Measurements from ENCODE around the gene RGS3.

RGS3 gene

DNA sequence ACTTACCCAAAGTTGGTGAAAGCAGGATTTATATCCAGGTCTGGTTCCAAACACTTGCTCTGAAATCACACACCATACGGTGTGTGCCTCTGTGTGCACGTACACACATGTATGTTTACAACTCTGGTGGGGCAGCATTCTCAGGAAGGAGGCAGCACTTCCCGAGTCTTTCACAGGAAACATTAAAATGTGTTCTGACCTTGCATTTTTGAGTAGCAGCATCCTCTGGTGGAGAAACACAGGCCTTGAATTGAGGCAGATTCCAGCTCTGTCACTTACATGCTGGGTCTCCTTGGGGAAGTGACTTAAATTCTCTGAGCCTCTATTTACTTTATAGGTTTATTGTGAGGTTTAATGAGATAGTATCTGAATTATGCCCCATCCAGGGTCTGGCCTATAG, 126.4 kb downstream of the RGS3 start:
- intact Hi-C loops (cut with DNase I; ENCODE audit: low total_unique reads) = loop anchor here (2.0 to 5.0 kb wide), 3 partner anchors 65 to 188 kb away; partner anchors contain the start of gene ALAD
- DNase-seq = no peak
- H3K27me3 ChIP-seq = no peaks in the 10 kb centered on the region
- peak; percentile 47 to 50 for TF ChIP-seq CTCF (IDR thresholded peaks at IDR 0.05)
- peak overlapping the region; percentile 46 to 92 for H3K27ac ChIP-seq
- H3K4me3 ChIP-seq = no peak overlapping the region
- peaks cover 17 to 27% (median 18%) of the 10 kb centered on the region in 3 donors for H3K36me3 ChIP-seq
- no peaks in the 10 kb centered on the region for H3K9me3 ChIP-seq
- H3K4me1 ChIP-seq = peaks cover 0 to 87% (median 65%) of the 10 kb centered on the region in 4 donors

- Histone ChIP-seq H3K9me3 (no peaks in the 10 kb centered on the region), H3K27me3 (no peaks in the 10 kb centered on the region), H3K27ac (peak overlapping the region in 1 of 2 donors; percentile 81), H3K36me3 (peaks cover 12 to 23% (median 14%) of the 10 kb centered on the region in 3 donors), H3K4me1 (peaks cover 0 to 87% (median 68%) of the 10 kb centered on the region in 4 donors), H3K4me3 (no peak overlapping the region)
- no peak for DNase-seq
- no peak for TF ChIP-seq CTCF (IDR thresholded peaks at IDR 0.05)
- intact Hi-C loops (cut with DNase I; ENCODE audit: low total_unique reads) = loop anchor here (2.0 kb wide), 2 partner anchors 64 to 144 kb away; no protein-coding TSS in a partner anchor
Observed at GRCh38 chr9:113590389-113590788, 126.9 kb downstream of the RGS3 start.

DNA sequence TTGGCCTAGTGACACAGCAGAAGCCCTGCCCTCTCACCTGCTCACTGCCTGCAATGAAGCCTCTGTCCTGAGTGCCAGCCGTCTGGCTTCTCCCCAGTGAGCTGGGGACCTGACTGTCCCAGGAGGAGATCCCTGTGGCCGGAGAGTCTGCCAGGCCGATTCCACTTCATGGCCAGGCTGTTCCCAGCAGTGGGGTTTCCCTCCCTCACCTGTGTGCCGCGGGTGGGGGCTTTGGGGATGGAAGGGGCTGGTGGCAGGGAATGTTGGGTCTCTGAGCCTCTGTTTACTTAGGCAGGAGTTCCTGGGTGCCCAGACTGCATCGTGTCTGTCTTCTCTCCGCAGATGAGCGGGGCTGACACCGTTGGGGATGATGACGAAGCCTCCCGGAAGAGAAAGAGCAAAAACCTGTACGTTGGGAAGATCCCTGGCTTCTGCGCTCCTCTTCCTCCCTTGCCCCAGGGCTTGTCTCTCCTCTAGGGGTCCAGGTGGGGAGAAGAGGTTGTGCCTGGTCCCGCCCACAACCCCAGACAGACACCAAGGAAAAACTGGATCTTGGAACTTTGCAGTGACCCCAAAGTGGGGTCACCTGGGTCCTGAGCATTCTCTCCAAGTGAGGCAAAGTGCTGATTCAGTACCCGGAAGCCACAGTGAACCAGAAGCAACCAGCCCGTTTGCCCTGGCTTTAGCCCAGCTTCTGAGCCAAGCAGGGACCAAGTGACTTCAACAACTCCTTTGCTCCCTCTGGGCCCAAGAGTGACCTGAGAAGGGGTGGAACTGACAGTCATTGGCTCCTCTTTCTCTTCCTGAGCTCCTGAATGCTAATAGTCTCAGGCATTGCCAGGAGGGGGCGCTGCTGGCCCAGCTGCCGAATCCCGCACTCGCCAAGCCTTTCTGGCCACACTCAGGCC, 127.7 kb downstream of the RGS3 start:
- H3K36me3 ChIP-seq = peaks cover 13 to 28% (median 13%) of the 10 kb centered on the region in 3 donors
- DNase-seq = peak; percentile 83 to 89
- H3K9me3 ChIP-seq = no peaks in the 10 kb centered on the region
- peak overlapping the region; percentile 68 to 81 for H3K27ac ChIP-seq
- intact Hi-C loops (cut with DNase I; ENCODE audit: low total_unique reads) = loop anchor here (2.0 kb wide), 2 partner anchors 64 to 144 kb away; no protein-coding TSS in a partner anchor
- H3K27me3 ChIP-seq = no peaks in the 10 kb centered on the region
- peaks cover 0 to 87% (median 70%) of the 10 kb centered on the region in 4 donors for H3K4me1 ChIP-seq
- peak; percentile 93 to 94 for TF ChIP-seq CTCF (IDR thresholded peaks at IDR 0.05)
- H3K4me3 ChIP-seq = no peak overlapping the region

DNA sequence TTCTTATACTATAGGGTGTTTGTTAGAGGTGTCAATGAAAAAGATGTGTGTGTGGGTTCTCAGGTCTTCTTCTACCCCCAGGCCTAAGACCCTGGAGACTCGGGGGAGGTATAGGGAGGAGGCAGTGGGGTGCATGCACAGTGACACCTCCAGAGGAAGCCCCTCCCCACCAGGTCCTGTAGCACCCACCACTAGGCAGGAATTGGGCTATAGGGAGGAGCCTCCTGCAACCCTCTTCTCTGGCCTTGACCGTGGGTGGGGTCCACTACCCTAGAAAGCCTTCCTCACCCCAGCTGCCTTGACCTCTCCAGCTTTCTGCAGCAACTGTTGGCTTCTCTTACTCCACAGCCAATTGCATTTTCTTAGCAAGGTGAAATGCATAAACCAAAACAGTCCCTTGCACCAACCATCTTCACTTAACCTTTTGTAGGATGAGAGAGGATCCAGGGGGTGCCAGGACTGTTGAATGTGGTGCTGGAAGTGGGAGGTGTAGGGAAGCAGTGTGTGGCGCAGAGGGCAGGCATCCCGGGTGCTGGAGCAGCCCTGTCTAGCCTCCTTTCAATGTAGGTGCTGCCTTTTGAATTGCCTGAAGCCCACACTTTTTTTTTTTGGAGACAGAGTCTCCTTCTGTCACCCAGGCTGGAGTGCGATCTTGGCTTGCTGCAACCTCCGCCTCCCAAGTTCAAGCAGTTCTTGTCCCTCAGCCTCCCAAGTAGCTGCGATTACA, 128.5 kb downstream of the RGS3 start:
- Histone ChIP-seq H3K9me3 (no peaks in the 10 kb centered on the region), H3K4me3 (no peak overlapping the region), H3K27ac (peak overlapping the region; percentile 81 to 92), H3K27me3 (no peaks in the 10 kb centered on the region), H3K36me3 (peaks cover 16 to 30% (median 16%) of the 10 kb centered on the region in 3 donors), H3K4me1 (peaks cover 0 to 87% (median 70%) of the 10 kb centered on the region in 4 donors)
- TF ChIP-seq CTCF (IDR thresholded peaks at IDR 0.05) = no peak
- intact Hi-C loops (cut with DNase I; ENCODE audit: low total_unique reads) = loop anchor here (2.0 kb wide), 2 partner anchors 63 to 145 kb away; no protein-coding TSS in a partner anchor
- no peak for DNase-seq

DNA sequence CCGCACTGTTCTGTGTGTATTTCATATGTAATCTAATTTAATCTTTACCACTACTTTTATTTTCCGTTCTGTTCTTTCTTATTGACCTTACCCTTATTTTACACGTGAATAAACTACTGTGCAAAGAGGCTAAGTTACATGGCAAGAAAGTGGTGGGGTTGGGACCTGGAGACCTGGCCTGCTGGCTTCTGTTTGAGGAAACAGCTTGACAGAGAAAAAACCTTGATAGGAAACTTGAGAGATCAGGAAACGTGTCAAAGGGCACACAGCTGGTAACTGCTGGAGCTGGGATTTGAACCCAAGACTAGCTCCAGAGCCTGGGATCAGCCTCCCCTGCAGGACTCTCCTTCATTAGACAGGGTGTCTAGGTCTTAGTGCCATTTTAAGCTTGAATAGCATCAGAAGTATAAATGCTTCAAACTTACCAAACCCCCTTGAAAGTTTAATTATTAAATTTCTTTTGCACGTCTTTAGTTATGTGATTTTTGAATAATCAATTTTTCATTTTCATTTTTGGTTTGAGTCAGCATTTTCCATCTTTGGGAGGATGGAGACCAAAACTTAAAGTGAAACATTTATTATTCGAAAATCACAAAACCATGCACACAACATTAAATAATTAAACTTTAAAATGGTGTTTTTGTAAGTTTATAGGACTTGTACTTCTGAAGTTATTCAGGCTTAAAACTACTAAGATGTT, 129.5 kb downstream of the RGS3 start:
- H3K9me3 ChIP-seq = no peaks in the 10 kb centered on the region
- peak overlapping the region in 1 of 2 donors; percentile 59 for H3K4me3 ChIP-seq
- intact Hi-C loops (cut with DNase I; ENCODE audit: low total_unique reads) = no loop called here
- DNase-seq = no peak
- H3K27ac ChIP-seq = peak overlapping the region; percentile 81 to 92
- no peak for TF ChIP-seq CTCF (IDR thresholded peaks at IDR 0.05)
- H3K4me1 ChIP-seq = peaks cover 0 to 87% (median 70%) of the 10 kb centered on the region in 4 donors
- no peaks in the 10 kb centered on the region for H3K27me3 ChIP-seq
- H3K36me3 ChIP-seq = peaks cover 24 to 35% (median 26%) of the 10 kb centered on the region in 3 donors

Data from tibial artery (tissue), 4 donors.